T-helper 2 cell (primary cell): Measurements from ENCODE around the gene NAV3.

Experiments
- DNase-seq, 5 experiments: peaks; one replicate each; pipeline versions ENCODE4 v3.0.0 to v3.0.0-alpha.2; 2012 to 2022

The NAV3 gene

DNA sequence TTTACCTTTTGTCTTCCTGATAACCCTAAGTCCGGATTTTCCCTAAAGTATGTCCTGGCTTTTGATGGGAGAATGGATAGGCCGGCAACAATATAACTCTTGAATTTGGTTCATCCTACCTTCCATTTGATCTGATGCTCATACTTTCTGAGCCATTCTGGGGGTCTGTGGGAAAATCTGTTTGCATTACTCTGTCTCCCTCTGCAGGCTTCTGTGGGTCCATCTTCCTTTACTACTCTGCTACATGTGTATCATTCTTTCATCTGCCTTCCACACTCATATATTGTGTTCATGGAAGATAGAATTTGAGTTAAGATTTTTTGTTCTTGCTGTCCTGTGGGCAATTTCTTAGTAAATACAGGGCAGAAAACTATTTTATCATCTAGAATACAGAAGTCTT is 101.5 kb downstream of the NAV3 start:
- no peak for DNase-seq

DNA sequence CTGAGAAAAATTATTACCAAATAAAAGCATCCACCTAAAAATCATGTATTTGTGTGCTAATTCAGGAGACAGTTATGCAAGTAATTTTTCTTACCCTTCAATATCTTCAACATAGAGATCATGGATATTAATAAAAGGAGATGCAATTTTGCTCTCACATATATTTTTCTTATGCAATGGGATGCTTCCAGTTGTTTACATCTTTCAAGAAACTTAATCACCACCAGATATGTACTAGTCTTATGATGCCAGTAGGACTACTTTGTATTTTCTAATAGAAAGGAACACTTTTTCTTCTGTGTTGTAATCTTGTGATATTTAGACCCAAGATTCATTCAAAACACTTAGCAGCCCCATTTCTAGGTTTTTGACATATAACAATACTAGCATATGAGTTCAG is 107.6 kb downstream of the NAV3 start:
- no peak for DNase-seq

DNA sequence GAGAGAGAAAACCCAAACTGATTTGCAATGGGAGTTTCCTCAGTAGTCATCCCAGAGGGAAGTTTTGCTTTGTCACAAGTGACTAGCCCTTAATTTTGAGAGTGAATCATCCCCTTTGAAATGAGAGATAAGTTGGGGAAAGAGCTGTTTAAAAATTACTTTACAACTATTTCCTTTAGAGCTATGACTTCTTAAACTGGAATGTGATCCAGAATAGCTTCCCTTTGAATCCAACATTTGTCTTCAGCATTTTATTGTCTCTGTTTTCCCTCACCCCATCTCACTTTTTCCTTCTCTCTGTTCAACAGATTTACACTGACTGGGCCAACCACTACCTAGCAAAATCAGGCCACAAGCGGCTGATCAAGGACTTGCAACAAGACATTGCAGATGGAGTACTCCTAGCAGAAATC is 109.3 kb downstream of the NAV3 start:
- no peak for DNase-seq

DNA sequence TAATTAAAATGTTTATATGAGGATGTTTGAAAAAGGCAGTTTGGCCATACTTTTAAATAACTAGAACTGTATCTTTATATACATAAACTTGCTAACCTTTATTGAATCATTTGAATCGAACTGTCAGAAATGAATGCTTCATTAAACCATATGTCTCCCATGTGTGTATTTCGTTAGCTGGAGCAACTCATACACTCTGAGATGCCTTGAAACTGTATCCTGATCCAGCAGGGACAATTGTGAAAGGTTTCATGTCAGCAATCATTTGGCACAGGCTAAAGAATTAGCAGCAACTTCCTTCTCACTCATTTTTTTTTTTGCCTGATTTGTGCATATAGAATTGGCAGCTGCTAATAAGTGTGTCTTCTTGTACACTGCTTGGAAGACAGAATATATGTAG is 109.9 kb downstream of the NAV3 start:
- DNase-seq = no peak

GRCh38 chr12:77941401-77941800 is 110.7 kb downstream of the NAV3 start:
- no peak for DNase-seq

- no peak for DNase-seq
These were observed 112.8 kb downstream of the NAV3 start for GRCh38 chr12:77943466-77943865.

- no peak for DNase-seq
These were observed 115.9 kb downstream of the NAV3 start for GRCh38 chr12:77946541-77947061.

DNA sequence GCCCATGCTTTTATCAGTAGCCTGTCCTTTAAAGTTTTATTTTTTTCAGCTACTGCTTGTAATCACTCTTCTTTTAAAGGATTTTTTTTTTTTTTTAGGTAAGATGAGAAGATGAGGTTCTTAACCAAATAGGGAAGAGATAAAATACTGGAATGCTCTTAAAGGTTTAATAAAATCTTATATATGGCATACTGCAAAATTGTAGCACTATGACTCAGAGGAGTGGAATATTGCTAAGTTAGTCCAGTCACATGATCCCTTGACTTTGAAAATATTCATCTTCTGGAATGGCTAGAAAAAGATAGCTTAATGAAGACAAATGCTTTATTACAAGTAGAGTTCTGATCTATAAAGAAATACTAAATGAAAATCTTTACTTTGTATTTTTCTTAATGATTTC is 116.6 kb downstream of the NAV3 start:
- no peak for DNase-seq

DNA sequence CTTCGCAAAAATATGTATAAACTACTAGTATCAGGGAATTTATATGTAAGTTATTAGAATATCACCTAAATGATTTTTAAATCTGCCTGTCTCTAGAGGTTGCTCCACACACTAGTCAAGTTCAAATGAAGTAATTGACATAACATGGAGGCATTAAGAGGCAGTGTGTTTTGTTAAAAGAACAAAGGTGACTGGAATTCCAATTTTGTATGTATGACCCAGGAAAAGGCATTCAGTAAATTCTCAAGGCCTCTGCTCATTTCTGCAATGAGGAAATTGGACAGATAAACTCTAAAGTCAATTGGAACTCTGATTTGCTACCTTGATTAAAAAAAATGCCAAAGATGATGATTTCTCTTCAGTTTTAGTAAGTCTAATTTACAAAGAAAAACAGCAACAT is 117.1 kb downstream of the NAV3 start:
- no peak for DNase-seq

DNA sequence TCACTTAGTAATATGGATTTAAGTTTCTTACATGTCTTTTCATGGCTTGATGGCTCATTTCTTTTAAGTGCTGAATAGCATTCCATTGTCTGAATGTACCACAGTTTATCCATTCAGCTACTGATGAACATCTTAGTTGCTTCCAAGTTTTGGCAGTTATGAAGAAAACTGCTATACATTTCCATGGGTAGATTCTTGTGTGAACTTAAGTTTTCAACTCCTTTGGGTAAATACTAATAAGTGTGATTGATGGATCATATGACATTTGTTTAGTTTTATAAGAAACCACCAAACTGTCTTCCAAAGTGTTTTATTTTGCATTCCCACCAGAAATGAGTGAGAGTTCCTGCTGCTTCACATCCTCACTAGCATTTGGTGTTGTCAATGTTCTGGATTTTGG is 119.2 kb downstream of the NAV3 start:
- DNase-seq = no peak

- no peak for DNase-seq
These were observed 123.0 kb downstream of the NAV3 start for GRCh38 chr12:77953528-77954205.

DNA sequence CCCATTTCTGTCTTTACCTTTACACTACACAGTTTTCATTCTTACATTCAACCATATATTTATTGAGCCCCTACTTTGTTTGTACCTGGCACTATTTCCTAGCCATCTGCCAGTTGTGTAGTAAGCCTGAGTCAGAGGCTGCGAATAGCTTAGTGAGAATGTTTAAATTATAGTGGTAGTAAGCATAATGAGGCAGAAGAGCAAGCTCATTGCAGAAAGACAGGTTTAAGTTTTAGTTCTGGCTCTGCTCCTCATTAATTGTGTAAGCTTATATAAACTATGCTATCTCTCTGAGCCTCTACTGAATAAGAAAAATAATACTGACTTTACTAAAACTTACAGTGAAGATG is 123.5 kb downstream of the NAV3 start:
- DNase-seq = no peak

GRCh38 chr12:77957062-77957461 is 126.4 kb downstream of the NAV3 start:
- DNase-seq = no peak

- no peak for DNase-seq
These were observed 133.0 kb downstream of the NAV3 start for GRCh38 chr12:77963576-77964178.

GRCh38 chr12:77965790-77966189 is 135.1 kb downstream of the NAV3 start:
- no peak for DNase-seq

DNA sequence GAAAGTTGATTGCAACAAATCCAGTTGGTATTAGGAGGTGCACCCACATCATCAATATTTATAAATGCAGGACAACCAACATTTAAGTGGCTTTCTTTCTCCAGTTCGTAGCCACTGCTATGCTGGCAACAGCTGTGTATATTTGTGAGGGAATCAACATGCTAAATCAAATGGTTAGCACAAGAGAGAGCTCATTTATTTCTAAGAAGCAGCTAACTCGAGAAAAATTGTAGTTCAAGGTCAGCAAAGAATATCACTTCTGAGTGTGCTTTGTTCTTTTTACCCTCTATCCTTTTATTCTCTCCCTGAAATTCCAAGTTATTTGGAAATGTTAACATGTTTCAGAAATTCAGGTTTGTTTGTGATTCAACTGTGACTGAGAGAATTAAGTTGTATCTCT is 137.3 kb downstream of the NAV3 start:
- DNase-seq = no peak

DNA sequence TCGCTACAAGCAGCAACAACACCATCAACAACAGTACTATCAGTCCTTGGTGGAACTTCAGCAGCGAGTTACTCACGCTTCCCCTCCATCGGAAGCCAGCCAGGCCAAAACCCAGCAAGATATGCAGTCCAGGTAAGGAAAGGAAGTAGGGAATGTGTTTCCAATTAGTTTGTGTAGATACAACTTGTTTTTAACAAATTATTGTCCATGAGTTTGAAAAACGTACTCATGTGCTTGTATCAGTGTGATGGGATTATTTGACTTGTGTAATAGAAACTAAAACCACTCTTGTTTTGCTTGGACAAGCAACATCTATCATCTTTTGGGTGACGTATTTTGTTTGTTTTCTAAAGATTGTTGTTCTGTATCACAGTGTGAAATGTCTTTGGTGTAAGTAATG is 137.9 kb downstream of the NAV3 start:
- no peak for DNase-seq

DNA sequence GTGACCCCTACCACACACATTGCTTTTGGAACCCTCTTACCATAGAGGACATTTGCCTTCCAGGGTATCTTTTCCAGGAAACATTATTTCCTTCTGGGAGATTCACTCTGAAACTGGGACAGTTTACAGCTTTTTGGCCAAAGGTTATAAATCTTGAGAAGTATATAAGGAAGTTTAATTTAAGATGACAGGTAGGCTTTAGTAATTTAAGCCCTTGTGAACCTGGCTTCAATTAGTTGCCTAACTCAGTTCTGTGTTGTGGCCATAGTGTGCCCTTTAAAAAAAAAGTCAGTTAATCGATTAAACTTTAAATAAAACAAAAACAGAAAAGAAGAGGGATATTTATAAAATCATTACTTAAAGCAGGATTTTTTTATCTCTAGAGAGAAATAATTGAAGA is 142.9 kb downstream of the NAV3 start:
- no peak for DNase-seq

- DNase-seq = no peak
These were observed 144.0 kb downstream of the NAV3 start for GRCh38 chr12:77974645-77975044.

GRCh38 chr12:77979597-77980250 is 149.0 kb downstream of the NAV3 start:
- no peak for DNase-seq

DNA sequence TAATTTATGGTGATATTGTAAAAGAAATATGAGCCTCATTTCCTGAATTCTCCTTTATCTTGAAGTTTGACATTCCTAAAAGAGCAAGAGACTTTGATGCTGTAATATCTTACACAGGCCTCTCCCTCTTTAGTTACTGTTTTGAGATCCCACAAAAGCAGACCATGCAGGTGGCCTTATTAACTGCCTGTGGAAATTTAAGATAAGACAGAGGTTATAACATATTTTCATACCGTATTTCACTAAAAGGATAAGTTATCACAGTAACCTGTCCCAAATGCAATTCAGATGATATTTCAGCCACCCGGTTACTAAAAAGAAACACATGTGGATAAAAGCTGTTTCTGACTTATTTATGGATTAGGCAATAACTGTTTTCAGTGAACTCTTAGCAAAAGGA is 150.1 kb downstream of the NAV3 start:
- DNase-seq = no peak

GRCh38 chr12:77983859-77984258 is 153.2 kb downstream of the NAV3 start:
- no peak for DNase-seq

GRCh38 chr12:77992760-77993159 is 162.1 kb downstream of the NAV3 start:
- no peak for DNase-seq

- DNase-seq = no peak
These were observed 163.0 kb downstream of the NAV3 start for GRCh38 chr12:77993658-77994057.
